ENCODE data around the gene BDKRB2.

BDKRB2 gene

GRCh38 chr14:96252323-96252998 is 47.8 kb downstream of the BDKRB2 start:
- DNase-seq = no peak

GRCh38 chr14:96252999-96253539 is 48.4 kb downstream of the BDKRB2 start:
- DNase-seq = no peak

- no peak for DNase-seq
Observed at GRCh38 chr14:96254687-96255086, 50.0 kb downstream of the BDKRB2 start.

- DNase-seq = no peak
Observed at GRCh38 chr14:96255501-96256366, 51.1 kb downstream of the BDKRB2 start, which contains the start of gene BDKRB1. TSS of gene BDKRB1 (plus strand) at chr14:96256210. CDS start at chr14:96263683, 7,473 bp downstream.

- DNase-seq = no peak
Observed at GRCh38 chr14:96256407-96256806, 51.8 kb downstream of the BDKRB2 start.

- no peak for DNase-seq
Observed at GRCh38 chr14:96257056-96257455, 52.4 kb downstream of the BDKRB2 start.

- DNase-seq = no peak
Observed at GRCh38 chr14:96257900-96258299, 53.3 kb downstream of the BDKRB2 start.

GRCh38 chr14:96260341-96260821 is 55.7 kb downstream of the BDKRB2 start:
- DNase-seq = no peak

GRCh38 chr14:96261053-96261452 is 56.4 kb downstream of the BDKRB2 start:
- DNase-seq = no peak

- no peak for DNase-seq
Observed at GRCh38 chr14:96261772-96262655, 57.4 kb downstream of the BDKRB2 start.

GRCh38 chr14:96263347-96264199 is 58.9 kb downstream of the BDKRB2 start:
- no peak for DNase-seq

- DNase-seq = no peak
Observed at GRCh38 chr14:96264200-96264553, 59.5 kb downstream of the BDKRB2 start.

GRCh38 chr14:96264853-96265252 is 60.2 kb downstream of the BDKRB2 start:
- no peak for DNase-seq

- no peak for DNase-seq
Observed at GRCh38 chr14:96265383-96266095, 60.9 kb downstream of the BDKRB2 start.

GRCh38 chr14:96267336-96267735 is 62.7 kb downstream of the BDKRB2 start:
- DNase-seq = no peak

GRCh38 chr14:96267916-96268315 is 63.3 kb downstream of the BDKRB2 start:
- no peak for DNase-seq

GRCh38 chr14:96268431-96269358 is 64.1 kb downstream of the BDKRB2 start:
- DNase-seq = no peak

- no peak for DNase-seq
Observed at GRCh38 chr14:96269359-96269710, 64.7 kb downstream of the BDKRB2 start.

Measured in hypothalamus (tissue), 51 donors.